Raji (cell line): Measurements from ENCODE around the gene AJM1.

Experiments used
- POLR2A ChIP-seq: IDR thresholded peaks from 2 replicates; pipeline ENCODE4 v1.6.1; 2011; ENCODE audit warnings: low read depth, low read length, control low read depth; ENCODE audit not compliant: insufficient read depth

AJM1 gene

DNA sequence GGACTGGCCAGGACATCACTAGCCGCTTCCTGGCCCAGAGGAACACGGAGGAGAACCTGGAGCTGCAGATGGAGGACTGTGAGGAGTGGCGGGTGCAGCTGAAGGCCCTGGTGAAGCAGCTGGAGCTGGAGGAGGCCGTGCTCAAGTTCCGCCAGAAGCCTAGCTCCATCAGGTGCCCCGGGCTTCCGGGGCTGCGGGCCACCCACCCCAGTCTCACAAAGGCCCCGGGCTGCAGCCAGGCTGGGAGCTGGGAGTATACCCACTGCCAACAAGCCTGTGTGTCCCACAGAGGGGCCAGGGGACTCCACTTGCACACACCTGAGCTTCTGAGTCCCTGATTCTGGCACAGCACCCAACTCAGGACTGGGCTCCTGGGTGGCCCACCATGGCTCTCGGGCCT, 36.2 kb upstream of the AJM1 start:
- no peak for TF ChIP-seq POLR2A

DNA sequence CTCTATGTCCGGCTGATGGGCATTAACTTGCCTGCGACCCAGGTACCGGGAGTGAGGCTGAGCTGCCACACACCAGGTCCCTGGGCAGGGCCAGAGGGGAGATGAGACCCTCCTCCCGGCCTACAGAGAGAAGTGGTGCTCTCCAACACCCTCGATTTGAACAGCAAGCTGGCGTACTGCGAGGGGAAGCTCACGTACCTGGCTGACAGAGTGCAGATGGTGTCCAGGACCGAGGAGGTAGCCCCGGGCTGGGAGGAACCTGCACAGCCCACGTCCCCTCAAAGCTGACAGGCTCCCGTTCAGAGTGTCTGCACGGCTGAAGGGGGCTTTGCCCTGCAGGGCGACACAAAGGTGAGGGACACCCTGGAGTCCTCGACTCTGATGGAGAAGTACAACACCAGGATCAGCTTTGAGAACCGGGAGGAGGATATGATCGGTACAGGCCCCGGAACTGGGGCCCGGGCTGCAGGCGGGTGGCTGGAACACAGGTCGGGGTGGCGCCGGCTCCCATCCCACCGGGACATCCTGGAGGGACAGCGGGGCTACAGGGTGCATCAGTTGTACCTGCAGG, 35.6 kb upstream of the AJM1 start:
- no peak for TF ChIP-seq POLR2A

DNA sequence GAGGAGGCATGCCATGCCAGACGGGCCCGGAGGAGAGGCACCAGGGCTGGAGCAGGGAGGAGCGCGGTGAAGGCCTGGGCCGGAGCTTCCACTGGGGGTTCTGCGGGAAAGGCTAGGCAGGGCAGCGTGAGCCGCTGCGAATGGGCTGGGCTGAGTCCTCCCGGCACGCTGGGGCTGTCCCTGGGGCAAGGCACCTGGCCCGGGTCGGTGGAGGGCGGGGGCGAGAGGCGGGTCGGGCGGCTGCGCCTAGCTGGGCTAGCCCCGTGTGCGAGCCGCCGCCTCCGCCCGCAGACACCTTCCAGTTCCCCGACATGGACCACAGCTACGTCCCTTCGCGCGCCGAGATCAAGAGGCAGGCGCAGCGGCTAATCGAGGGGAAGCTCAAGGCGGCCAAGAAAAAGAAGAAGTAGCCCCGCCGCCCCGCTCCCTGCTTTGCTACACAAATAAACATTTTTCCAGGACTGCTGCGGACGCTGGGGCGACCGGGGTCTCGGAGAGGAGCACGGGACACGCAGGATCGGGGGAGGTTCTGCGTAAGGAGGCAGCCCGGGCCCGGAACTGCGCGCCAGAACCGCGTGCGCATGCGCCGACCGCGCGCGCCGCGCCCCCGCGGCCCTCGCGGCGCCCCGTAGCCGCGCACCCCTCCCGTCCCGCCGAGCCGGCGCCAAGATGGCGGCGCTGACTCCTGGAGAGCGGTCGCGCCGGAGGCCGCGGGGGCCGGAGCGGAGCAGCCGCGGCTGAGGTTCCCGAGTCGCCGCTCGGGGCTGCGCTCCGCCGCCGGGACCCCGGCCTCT, 34.8 kb upstream of the AJM1 start, which contains the start of gene RABL6:
Gene RABL6, plus strand, starts transcription at position 668 of the 794 bp plus-strand sequence. CDS start 249 bp downstream, outside the sequence.
- TF ChIP-seq POLR2A: peak; percentile 95

DNA sequence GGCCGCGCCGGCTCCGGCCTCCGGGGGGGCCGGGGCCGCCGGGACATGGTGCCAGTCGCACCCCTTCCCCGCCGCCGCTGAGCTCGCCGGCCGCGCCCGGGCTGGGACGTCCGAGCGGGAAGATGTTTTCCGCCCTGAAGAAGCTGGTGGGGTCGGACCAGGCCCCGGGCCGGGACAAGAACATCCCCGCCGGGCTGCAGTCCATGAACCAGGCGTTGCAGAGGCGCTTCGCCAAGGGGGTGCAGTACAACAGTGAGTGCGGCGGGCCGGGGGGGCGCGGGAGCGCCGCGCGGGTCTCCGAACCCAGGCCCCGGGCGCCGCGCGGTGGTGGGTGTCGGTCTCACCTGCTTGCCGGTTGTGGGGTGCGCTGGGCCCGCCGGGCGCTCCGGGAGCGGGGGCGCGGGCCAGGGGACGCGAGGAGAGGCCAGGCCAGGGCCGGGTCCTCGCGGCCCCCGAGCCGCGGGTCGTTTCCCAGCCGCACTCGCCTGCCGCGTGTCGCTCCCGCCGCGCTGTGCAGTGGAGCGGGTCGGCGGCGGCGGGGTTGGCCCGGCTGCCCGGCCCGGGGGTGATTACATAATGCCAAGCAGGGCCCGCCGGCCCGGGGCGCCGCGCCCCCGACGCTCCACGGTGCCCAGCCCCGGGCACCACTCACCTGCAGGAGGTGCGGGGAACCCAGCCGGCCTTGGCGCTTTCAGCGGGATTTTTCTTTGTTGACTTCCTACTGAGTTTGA, 34.0 kb upstream of the AJM1 start:
- TF ChIP-seq POLR2A: 0 out of 2 replicates have a peak, but pooled peaks have one; percentile 9

DNA sequence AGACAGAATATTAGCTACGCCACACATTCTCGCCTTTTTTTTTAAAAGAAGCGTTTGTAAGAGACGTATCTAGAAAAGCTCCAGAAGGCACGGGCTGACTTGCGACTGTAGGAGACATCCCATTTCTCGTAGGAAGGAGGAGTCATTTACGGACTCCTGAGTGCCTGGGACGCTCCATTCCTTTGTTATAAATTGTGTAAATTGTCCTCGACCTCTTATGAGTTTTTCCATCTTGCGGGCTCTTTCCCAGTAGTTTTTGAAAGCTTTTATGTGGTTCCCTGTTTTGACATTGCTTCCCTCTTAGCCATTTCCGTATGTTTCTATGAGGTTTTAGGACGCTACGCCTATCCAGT, 33.5 kb upstream of the AJM1 start:
- TF ChIP-seq POLR2A: no peak

DNA sequence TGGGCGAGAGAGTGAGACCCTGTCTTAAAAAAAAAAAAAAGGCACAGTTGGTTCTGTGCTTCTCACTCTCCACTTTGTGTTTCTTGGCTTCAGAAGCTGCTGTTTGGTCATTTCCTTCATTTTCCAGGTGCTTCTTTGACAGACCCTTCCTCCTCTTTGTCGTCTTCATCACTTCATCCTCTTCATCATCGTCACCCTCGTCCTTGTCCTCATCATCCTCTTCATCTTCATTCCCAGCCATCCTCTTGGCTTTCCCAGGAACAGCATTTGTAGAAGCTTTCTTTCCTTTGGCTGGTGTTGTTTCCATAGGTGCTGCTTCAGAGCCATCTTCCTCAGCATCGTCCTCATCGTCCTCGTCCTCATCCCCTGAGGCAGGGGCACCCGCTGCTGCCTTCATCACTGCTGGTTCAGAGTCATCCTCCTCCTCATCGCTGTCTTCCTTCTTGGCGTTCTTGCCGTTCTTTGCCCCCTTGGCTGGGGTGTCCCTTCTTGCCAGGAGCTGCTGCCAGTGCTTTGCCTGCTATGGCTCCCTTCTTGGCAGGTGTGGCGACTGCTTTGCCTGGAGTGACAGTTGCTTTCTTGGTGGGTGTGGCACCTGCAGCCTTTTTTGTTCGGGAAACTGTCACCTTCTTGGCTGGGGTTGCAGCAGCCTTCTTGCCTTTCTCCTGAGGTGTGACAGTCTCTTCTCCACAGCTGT, 27.4 kb upstream of the AJM1 start:
- TF ChIP-seq POLR2A: no peak

DNA sequence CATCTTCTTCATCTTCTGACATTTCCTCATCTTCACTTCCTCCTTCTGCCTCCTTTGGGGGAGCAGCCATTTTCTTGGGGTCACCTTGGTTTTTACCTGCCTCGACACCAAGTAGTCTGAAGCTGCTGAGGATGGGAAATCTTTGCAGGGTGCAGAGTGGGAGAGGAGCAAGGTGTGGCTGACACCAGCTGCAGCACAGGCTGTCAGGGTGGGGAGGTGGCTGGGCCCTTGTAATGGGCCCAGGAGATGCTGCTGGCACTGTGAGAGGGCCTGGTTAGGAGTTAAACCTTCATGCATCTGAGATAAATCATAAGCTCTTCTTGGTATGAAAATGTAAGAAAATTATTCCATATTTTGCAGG, 26.9 kb upstream of the AJM1 start:
- no peak for TF ChIP-seq POLR2A

DNA sequence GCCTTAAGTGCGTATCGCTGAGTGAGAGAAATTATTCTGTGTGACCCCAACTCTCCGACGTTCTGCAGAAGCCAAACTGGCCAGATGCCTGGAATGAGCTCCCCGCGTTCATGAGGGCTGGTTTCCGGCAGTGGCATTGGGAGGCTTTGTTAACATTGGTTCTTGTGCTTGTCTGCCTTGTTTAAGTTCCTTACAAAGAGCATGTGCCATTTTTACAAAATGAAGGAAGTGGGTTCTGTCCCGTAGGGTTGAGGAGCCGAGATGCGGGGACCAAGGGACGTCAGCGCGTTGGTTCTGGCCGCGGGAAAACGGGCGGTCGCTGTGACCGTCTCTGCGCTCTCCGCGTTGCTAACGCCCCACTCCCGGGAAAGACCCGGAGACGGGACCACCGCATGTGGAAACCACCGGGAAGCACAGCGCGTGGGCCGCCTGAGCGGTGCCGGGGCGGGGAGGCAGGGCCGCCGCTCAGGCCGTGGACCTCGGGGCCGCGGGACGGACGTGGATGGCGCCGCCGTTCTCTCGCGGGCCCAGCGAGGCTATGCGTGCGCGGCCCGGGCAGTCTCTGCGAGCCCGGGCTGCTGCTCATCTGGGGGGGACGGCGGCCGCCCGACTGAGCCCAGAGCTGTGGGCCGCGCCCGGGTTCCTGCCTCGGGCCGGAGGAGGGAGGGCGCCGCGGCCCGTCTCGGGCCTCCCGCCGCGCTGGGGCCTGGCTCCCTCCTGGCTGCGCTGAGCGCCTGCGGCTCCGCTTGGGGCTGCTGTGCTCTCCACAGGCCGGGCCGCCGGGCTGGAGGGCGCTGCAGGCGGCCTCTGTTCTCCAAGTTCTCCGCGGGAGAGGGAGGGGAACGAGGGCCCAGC, 21.1 kb upstream of the AJM1 start:
- TF ChIP-seq POLR2A: no peak

DNA sequence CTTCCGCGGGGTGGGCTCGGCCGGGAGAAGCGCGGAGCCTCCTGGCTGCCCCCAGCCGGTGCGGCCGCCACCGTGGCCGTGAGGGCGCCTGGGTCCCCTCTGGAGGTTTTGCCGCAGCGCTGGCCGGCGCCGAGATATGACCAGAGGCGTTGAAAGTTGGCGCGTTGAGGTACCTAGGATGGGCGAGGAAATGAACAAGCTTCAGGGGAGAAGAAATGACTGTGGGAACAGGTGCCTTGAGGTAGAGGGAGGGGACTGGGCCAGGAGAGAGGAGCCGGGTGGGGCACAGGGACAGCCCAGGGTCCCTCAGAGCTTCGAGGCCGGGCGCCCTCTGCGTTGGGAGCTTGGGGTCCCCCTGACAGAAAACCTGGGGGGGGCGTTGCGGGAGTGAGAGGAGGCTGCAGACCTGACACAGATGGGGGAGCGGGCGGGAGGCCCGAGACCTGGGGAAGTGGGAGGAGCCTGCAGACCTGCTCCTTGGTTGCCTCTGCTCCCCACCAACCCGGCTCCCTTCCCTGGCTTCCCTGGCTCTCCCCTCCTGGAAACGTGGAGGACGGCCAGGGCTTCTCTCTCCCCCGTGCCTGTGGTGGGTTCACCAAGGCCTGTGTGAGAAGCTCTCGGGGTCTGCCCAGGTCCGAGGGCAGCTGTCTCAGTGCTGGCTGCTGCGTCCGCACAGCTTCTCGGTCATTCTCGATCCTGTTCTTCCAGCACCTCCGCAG, 20.3 kb upstream of the AJM1 start:
- no peak for TF ChIP-seq POLR2A

DNA sequence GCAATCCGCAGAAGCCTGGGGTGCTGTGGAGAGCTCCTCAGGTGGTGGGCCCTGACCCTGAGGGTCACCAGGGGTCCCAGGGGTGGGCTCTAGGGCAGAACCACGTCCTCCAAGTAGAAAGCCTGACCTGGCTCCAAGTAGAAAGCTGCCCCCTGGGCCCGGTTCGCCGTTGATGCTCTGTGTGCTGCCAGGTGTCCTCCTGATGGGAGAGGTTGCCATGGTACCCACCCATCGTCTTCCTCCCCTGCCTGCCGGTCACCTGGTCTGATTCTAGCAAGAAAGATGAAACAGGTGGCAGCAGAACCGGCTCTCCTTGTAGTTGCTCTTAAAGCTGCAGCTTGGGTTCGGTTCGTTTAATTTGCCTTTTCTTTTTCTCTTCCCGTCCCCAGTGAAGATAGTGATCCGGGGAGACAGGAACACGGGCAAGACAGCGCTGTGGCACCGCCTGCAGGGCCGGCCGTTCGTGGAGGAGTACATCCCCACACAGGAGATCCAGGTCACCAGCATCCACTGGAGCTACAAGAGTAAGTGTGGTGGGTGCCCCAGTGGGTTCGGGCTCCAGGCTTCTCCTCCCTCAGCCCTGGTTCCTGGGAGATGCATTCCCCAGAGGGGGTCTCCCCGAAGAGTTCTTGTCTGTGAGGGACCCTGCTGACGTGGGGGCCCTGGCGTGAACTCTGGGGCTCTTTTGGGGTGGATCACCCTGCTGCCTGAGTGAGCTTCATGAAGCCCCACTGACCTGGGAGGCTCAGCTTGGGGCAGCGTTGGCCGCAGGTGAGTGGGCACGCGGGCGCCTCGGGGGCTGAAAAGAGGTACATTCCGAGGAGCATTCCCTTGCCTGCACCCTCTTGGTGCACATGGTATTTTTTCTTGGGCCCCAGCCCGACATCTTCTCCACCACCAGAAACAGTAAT, 18.9 kb upstream of the AJM1 start:
- no peak for TF ChIP-seq POLR2A

DNA sequence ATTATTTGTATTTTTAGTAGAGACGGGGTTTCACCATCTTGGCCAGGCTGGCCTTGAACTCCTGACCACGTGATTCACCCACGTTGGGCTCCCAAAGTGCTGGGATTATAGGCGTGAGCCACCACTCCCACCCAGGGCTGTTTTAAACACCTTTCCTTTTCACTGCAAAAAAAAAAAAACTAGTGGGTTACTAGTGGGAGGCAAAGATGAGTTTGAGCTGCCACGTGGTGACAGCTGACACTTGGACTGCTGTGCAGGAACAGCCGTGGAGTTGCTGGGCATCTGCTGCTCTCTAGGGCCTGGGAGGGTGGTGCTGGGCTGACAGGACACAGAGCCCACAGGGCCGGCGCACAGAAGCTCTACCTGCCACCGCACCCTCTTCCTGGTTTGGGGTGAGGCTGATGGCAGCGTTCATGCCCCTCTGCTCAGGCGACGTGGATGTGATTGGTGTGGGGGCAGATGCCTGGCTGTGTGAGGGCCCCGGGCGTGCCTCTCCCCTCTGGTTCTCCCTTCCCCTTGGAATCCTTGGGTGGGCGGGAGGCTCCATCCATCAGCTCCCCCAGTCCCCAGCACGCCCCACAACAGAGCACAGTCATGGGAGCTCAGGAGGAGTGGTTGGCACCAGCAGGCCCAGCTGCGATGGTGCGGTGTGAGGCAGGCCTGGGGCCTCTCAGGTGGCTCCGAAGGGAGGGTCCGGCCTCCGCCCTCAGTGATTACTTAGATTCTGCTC, 17.6 kb upstream of the AJM1 start:
- TF ChIP-seq POLR2A: no peak
